ENCODE data around the gene VRK2. TPM values are rescaled to one million over a fixed set of nuclear protein-coding genes. Genes with fewer than 3 reads are reported as not detected.

Gene VRK2
- total RNA-seq, 1 experiment from 2014 or later, result 33.0 TPM

GRCh38 chr2:58101500-58101899, 54.9 kb downstream of the VRK2 start:
- POLR2A ChIA-PET, result no interaction called here
- H3K9ac ChIP-seq (ENCODE audit: low read length), result no peak overlapping the region
- no peak overlapping the region for H3K4me2 ChIP-seq (ENCODE audit: low read length)
- no peak overlapping the region for H2AFZ ChIP-seq (ENCODE audit: low read depth, low read length, poor library complexity, severe bottlenecking)
- H3K4me3 ChIP-seq (replicated peaks in 1 of 2; ENCODE audit: low read depth in 1 of 2, low read length in 2 of 2), result no peak overlapping the region
- no peaks in the 10 kb centered on the region for H3K9me3 ChIP-seq (ENCODE audit: control insufficient read depth in 1 of 2, insufficient read depth in 1 of 2, low read depth in 1 of 2, low read length in 2 of 2)
- H3K9me2 ChIP-seq (ENCODE audit: insufficient read depth), result no peaks in the 10 kb centered on the region; the same call in 1 of the 2 replicates
- RAD21 ChIA-PET (ENCODE audit: low non-redundant PET in 1 of 2, low total read pairs in 2 of 2, uncharacterized antibody in 2 of 2, unreplicated experiment in 2 of 2), result no interaction called here
- H3K79me2 ChIP-seq (ENCODE audit: insufficient read depth, low read length), result peaks cover 47% of the 10 kb centered on the region
- no peak for ATAC-seq
- H4K20me1 ChIP-seq (ENCODE audit: insufficient read depth), result no peaks in the 10 kb centered on the region
- H3K4me1 ChIP-seq (ENCODE audit: control insufficient read depth in 1 of 2, insufficient read depth in 2 of 2, low read length in 2 of 2), result peaks cover 2 to 11% of the 10 kb centered on the region in 2 experiments; a peak in 2 of 4 replicates
- peaks cover 2 to 8% of the 10 kb centered on the region in 2 experiments; a peak in 1 of 4 replicates for H3K36me3 ChIP-seq (ENCODE audit: control insufficient read depth in 1 of 2, insufficient read depth in 2 of 2, low read length in 2 of 2)
- H3K27me3 ChIP-seq (ENCODE audit: insufficient read depth, low read length), result no peaks in the 10 kb centered on the region
- H3K27ac ChIP-seq (ENCODE audit: low read depth, low read length), result no peak overlapping the region
- TF ChIP-seq EZH2phosphoT487 (IDR thresholded peaks at IDR 0.05; ENCODE audit: borderline replicate concordance), result no peak
- no peak for TF ChIP-seq SIN3A (IDR thresholded peaks at IDR 0.05; ENCODE audit: low read depth)
- TF ChIP-seq CTCF (IDR thresholded peaks at IDR 0.05 in 2 of 3, conservative IDR thresholded peaks at IDR 0.05 in 1 of 3; ENCODE audit: borderline replicate concordance in 1 of 3, insufficient read depth in 1 of 3, low read depth in 2 of 3, low read length in 2 of 3), result no peak
- no peak for TF ChIP-seq FOSL1 (IDR thresholded peaks at IDR 0.05; ENCODE audit: low read depth)
- TF ChIP-seq RAD21 (IDR thresholded peaks at IDR 0.05; ENCODE audit: low read depth), result no peak
- no TSS peak for BruUV-seq (replicated peaks)
- intact Hi-C loops (cut with micrococcal nuclease), result no loop called here
- DNase-seq (ENCODE audit: low read depth, low spot score), result no peak
- CTCF ChIA-PET, result interaction anchor here (0.6 kb wide), 1 partner anchor 153 kb away, joined by 3 read pairs; no protein-coding TSS in a partner anchor

GRCh38 chr2:58106896-58107295, 60.3 kb downstream of the VRK2 start:
- ChIA-PET POLR2A (interaction anchor here (0.8 to 1.7 kb wide), 2 partner anchors 8 to 60 kb away, joined by 3 to 6 read pairs; partner anchors contain the start of gene VRK2), CTCF (interaction anchor here (0.6 kb wide), 1 partner anchor 43 kb away, joined by 3 read pairs; no protein-coding TSS in a partner anchor), RAD21 (ENCODE audit: low non-redundant PET in 1 of 2, low total read pairs in 2 of 2, uncharacterized antibody in 2 of 2, unreplicated experiment in 2 of 2) (no interaction called here)
- peaks cover 75% of the 10 kb centered on the region for H3K79me2 ChIP-seq (ENCODE audit: insufficient read depth, low read length)
- no peak overlapping the region; a peak in 1 of 4 replicates for H3K4me3 ChIP-seq (replicated peaks in 1 of 2; ENCODE audit: low read depth in 1 of 2, low read length in 2 of 2)
- DNase-seq (ENCODE audit: low read depth, low spot score), result no peak
- H3K9me3 ChIP-seq (ENCODE audit: control insufficient read depth in 1 of 2, insufficient read depth in 1 of 2, low read depth in 1 of 2, low read length in 2 of 2), result no peaks in the 10 kb centered on the region
- no peak for ATAC-seq
- H3K4me2 ChIP-seq (ENCODE audit: low read length), result peak overlapping the region; percentile 75
- no TSS peak for BruUV-seq (replicated peaks)
- H3K27ac ChIP-seq (ENCODE audit: low read depth, low read length), result peak overlapping the region; percentile 56; the same call in 1 of the 2 replicates
- intact Hi-C loops (cut with micrococcal nuclease), result no loop called here
- peaks cover 0 to 11% of the 10 kb centered on the region in 2 experiments; a peak in 1 of 4 replicates for H3K36me3 ChIP-seq (ENCODE audit: control insufficient read depth in 1 of 2, insufficient read depth in 2 of 2, low read length in 2 of 2)
- H3K9me2 ChIP-seq (ENCODE audit: insufficient read depth), result no peaks in the 10 kb centered on the region; the same call in 1 of the 2 replicates
- H2AFZ ChIP-seq (ENCODE audit: low read depth, low read length, poor library complexity, severe bottlenecking), result no peak overlapping the region
- no peaks in the 10 kb centered on the region for H3K27me3 ChIP-seq (ENCODE audit: insufficient read depth, low read length)
- peak overlapping the region; percentile 62 for H3K9ac ChIP-seq (ENCODE audit: low read length)
- H4K20me1 ChIP-seq (ENCODE audit: insufficient read depth), result no peaks in the 10 kb centered on the region
- peaks cover 17 to 61% of the 10 kb centered on the region in 2 experiments; a peak in 3 of 4 replicates for H3K4me1 ChIP-seq (ENCODE audit: control insufficient read depth in 1 of 2, insufficient read depth in 2 of 2, low read length in 2 of 2)
- TF ChIP-seq SRF (IDR thresholded peaks at IDR 0.05; ENCODE audit: low read depth), result no peak
- no peak for TF ChIP-seq POLR2A (IDR thresholded peaks at IDR 0.05; ENCODE audit: borderline replicate concordance, extremely low read depth, insufficient read depth, insufficient read length)
- no peak for TF ChIP-seq ZFX (IDR thresholded peaks at IDR 0.05)
- no peak for TF ChIP-seq SIN3A (IDR thresholded peaks at IDR 0.05; ENCODE audit: low read depth)
- no peak for TF ChIP-seq CTCF (IDR thresholded peaks at IDR 0.05 in 2 of 3, conservative IDR thresholded peaks at IDR 0.05 in 1 of 3; ENCODE audit: borderline replicate concordance in 1 of 3, insufficient read depth in 1 of 3, low read depth in 2 of 3, low read length in 2 of 3)
- no peak for TF ChIP-seq CBX3 (IDR thresholded peaks at IDR 0.05; ENCODE audit: low read depth)
- TF ChIP-seq SP1 (IDR thresholded peaks at IDR 0.05; ENCODE audit: low read depth), result no peak
- TF ChIP-seq JUND (IDR thresholded peaks at IDR 0.05), result no peak
- no peak for TF ChIP-seq ZNF274 (IDR thresholded peaks at IDR 0.05; ENCODE audit: low read depth, low read length)
- TF ChIP-seq POLR2AphosphoS5 (IDR thresholded peaks at IDR 0.05; ENCODE audit: low read depth, low read length), result no peak
- no peak for TF ChIP-seq TCF7L2 (IDR thresholded peaks at IDR 0.05; ENCODE audit: borderline replicate concordance, extremely low read depth, insufficient read depth, insufficient read length)
